Panc1 (cell line): ENCODE measurements around the gene VSTM2L. TPM values are rescaled to one million over a fixed set of nuclear protein-coding genes. Genes with fewer than 3 reads are reported as not detected.

Experiments used
- ATAC-seq: fragments of 200-7000 bp; cut with Tn5 transposase; 2 replicates; pipeline ENCODE4 v1.9.1; 2020; ENCODE audit warnings: mild to moderate bottlenecking, moderate library complexity
- BruUV-seq: library from RNA; stranded (reverse); fragments of 400-500 nt; replicated peaks from 2 replicates; lab custom pipeline; 2021; lab: Mats Ljungman, UMichigan
- CTCF ChIA-PET: fragments of 300-600 bp; sonication (Branson Sonifier 250); formaldehyde crosslinking; loops from one replicate; lab custom pipeline; 2022; ENCODE audit warnings: antibody characterized with exemption; lab: Charles Lee
- POLR2A ChIA-PET: fragments of 300-600 bp; sonication (Branson Sonifier 250); formaldehyde crosslinking; loops from one replicate; lab custom pipeline; 2022; ENCODE audit warnings: antibody characterized with exemption; lab: Charles Lee
- DNase-seq: peaks from one replicate; pipeline ENCODE4 v3.0.0-alpha.2; 2010; ENCODE audit warnings: low read depth, low spot score
- H3K27ac ChIP-seq: 2 replicates; pipeline ENCODE4 v1.5.1; 2011; ENCODE audit warnings: mild to moderate bottlenecking, low read length, inconsistent platforms
- H3K27me3 ChIP-seq: fragments of 200-500 bp; sonication (Bioruptor generic); 2 replicates; pipeline ENCODE4 v1.6.0; 2014; ENCODE audit warnings: low read length, inconsistent platforms; ENCODE audit not compliant: control insufficient read depth, insufficient read depth
- H3K36me3 ChIP-seq: fragments of 200-500 bp; sonication (Bioruptor generic); 2 replicates; pipeline ENCODE4 v1.5.1; 2014; ENCODE audit warnings: inconsistent platforms, mild to moderate bottlenecking, low read length, moderate library complexity; ENCODE audit not compliant: control insufficient read depth, insufficient read depth
- H3K4me1 ChIP-seq: 2 replicates; pipeline ENCODE4 v1.5.1; 2011; ENCODE audit warnings: inconsistent platforms, mild to moderate bottlenecking, low read length, moderate library complexity; ENCODE audit not compliant: control insufficient read depth, insufficient read depth
- H3K4me3 ChIP-seq, 2 experiments: 2 replicates each; pipeline ENCODE4 v1.5.1; 2011 to 2012; ENCODE audit warnings: low read depth in 2 of 2, low read length in 2 of 2, mild to moderate bottlenecking in 2 of 2, inconsistent platforms in 1 of 2, moderate library complexity in 1 of 2
- H3K9me3 ChIP-seq: fragments of 200-500 bp; sonication (Bioruptor generic); 2 replicates; pipeline ENCODE4 v1.5.1; 2014; ENCODE audit warnings: low read depth, mild to moderate bottlenecking, inconsistent platforms, low read length, moderate library complexity; ENCODE audit not compliant: control insufficient read depth, insufficient read depth
- CTCF ChIP-seq: fragments of 450-650 bp; IDR thresholded peaks from 2 replicates; pipeline ENCODE4 v1.5.1; 2017; ENCODE audit warnings: mild to moderate bottlenecking
- POLR2AphosphoS5 ChIP-seq: IDR thresholded peaks from 2 replicates; pipeline ENCODE4 v1.6.1; 2012; ENCODE audit warnings: mild to moderate bottlenecking, low read depth, low read length, moderate library complexity
- REST ChIP-seq, 2 experiments: IDR thresholded peaks; 2 replicates each; pipeline ENCODE4 v1.6.1; 2011 to 2012; ENCODE audit warnings: low read depth in 2 of 2, control low read depth in 1 of 2, low read length in 1 of 2, mild to moderate bottlenecking in 1 of 2, moderate library complexity in 1 of 2; ENCODE audit not compliant: insufficient read depth in 1 of 2
- SIN3A ChIP-seq: IDR thresholded peaks from 2 replicates; pipeline ENCODE4 v1.6.1; 2012; ENCODE audit warnings: low read depth, mild to moderate bottlenecking, low read length, moderate library complexity, borderline replicate concordance; ENCODE audit not compliant: insufficient read depth
- TCF7L2 ChIP-seq: IDR thresholded peaks from 2 replicates; pipeline ENCODE4 v1.6.1; 2011; ENCODE audit warnings: mild to moderate bottlenecking, low read depth, low read length, inconsistent platforms
- in situ Hi-C: cut with HindIII; loops from 2 replicates; pipeline ENCODE4 v1.10.0; 2016; ENCODE audit warnings: low sequenced_read_pairs, low pct_unique_long_range_greater_than_20kb
- intact Hi-C: fragments of 100-400 bp; cut with micrococcal nuclease; formaldehyde crosslinking; loops from one replicate; pipeline ENCODE4 v1.10.0; 2022; ENCODE audit not compliant: unreplicated experiment
- total RNA-seq: library from RNA; stranded (reverse); gene quantifications from one replicate; pipeline ENCODE4 v1.2.1, GENCODE V29; 2021; ENCODE audit not compliant: unreplicated experiment

Gene VSTM2L
- total RNA-seq, 1 experiment from 2014 or later, result 16.0 TPM

- Histone ChIP-seq H3K9me3 (no peaks in the 10 kb centered on the region), H3K27ac (no peak overlapping the region), H3K4me3 (no peak overlapping the region), H3K36me3 (no peaks in the 10 kb centered on the region), H3K27me3 (no peaks in the 10 kb centered on the region), H3K4me1 (peaks cover 18% of the 10 kb centered on the region)
- TF ChIP-seq TCF7L2, result no peak
- TF ChIP-seq POLR2AphosphoS5, result no peak
- no peak for TF ChIP-seq SIN3A
- TF ChIP-seq CTCF, result no peak
- TF ChIP-seq REST (IDR thresholded peaks at IDR 0.05; ENCODE audit: insufficient read depth in 1 of 2, low read depth in 2 of 2, low read length in 1 of 2), result no peak
- ATAC-seq (no peak), DNase-seq (no peak)
- in situ Hi-C loops, result no loop called here
- no TSS peak for BruUV-seq
- POLR2A ChIA-PET, result no interaction called here
- CTCF ChIA-PET, result no interaction called here
- intact Hi-C loops, result loop anchor here (10.0 kb wide), 1 partner anchor 350 kb away; no protein-coding TSS in a partner anchor
These were observed 11.4 kb downstream of the VSTM2L start for GRCh38 chr20:37914367-37914671.

- H3K27me3 ChIP-seq, result no peaks in the 10 kb centered on the region
- H3K9me3 ChIP-seq, result no peaks in the 10 kb centered on the region
- BruUV-seq, result no TSS peak
- in situ Hi-C loops, result no loop called here
- H3K4me1 ChIP-seq, result peaks cover 18% of the 10 kb centered on the region
- intact Hi-C loops, result loop anchor here (5.0 to 10.0 kb wide), 2 partner anchors 77 to 350 kb away; no protein-coding TSS in a partner anchor
- CTCF ChIA-PET, result interaction anchor here (0.7 kb wide), 1 partner anchor 198 kb away, joined by 11 read pairs; no protein-coding TSS in a partner anchor
- no peak for DNase-seq
- H3K36me3 ChIP-seq, result no peaks in the 10 kb centered on the region
- ATAC-seq, result peak; percentile 33
- POLR2A ChIA-PET, result no interaction called here
- H3K4me3 ChIP-seq, result no peak overlapping the region
- H3K27ac ChIP-seq, result no peak overlapping the region
- TF ChIP-seq SIN3A, result no peak
- no peak for TF ChIP-seq POLR2AphosphoS5
- no peak for TF ChIP-seq CTCF
- no peak for TF ChIP-seq REST (IDR thresholded peaks at IDR 0.05; ENCODE audit: insufficient read depth in 1 of 2, low read depth in 2 of 2, low read length in 1 of 2)
- TF ChIP-seq TCF7L2, result no peak
These were observed 11.9 kb downstream of the VSTM2L start for GRCh38 chr20:37914672-37915433.
